ENCODE results near the gene RSPO4.
"Not testable (repeated sequence)": the region's sequence is repeated elsewhere in the genome, so short reads cannot be mapped to it uniquely, and the experiment has no call there.

RSPO4 gene

DNA sequence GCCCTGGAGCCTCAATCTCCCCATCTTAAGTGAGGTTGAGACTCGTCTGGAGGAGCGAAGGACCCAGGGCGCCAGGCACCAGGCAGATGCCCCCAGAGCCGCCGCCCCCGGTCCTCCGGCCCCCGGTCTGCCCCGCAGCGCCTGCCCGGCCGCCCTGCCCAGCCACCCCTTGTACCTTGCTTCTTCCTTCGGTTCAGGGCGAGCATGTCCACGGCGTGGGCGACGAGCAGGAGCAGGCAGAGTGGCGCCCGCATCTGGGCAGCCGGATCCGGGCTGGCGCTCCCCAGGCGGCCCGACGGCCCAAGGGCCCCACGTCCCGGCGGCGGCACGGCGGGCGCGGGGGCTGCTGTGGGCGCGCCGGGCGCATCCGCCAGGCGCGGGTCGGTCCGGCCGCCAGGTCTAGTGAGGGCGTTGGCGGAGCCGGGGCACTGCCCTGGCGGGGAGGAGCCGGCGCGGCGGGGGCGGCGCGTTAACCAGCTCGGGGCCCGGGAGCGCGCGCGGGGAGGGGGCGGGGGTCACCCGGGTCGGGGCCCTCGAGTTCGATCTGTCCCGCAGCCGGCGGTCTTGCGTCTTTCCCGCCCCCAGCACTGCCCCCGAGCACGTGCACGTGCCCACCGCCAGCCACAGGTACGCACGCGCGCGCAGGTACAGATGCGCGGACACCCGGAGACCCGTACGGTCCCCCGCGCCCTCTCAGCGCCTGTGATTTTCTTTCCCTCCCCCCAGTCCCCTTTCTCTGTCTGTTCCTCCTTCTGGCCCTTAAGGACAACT, at the start of gene RSPO4:
Gene RSPO4, minus strand, starts transcription at position 401 of the 771 bp plus-strand sequence. Its CDS starts 147 bp downstream, at position 254.
- no peak for DNase-seq (ENCODE audit: low read depth in 2 of 2)

DNA sequence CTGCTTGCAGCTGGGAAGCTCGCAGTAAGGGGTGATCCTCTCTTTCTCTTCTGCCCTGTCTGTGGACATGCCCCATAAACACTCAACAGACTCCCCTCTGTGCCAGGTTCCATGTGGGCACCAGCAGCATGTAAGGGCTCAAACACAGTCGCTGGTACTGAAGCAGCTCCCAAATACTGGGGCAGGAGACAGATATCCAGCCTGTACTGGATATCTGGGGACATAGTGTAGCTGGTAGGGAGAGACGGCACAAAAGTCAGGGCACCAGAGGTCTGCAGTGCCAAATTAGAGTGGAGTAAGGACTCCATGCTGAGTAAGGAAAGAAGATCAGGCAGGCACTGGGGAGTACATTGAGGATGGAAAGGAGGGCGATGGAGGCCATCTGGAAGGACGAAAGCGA, 48.3 kb upstream of the RSPO4 start:
- DNase-seq (ENCODE audit: low read depth in 2 of 2), result no peak

- DNase-seq (ENCODE audit: low read depth in 2 of 2), result no peak
These were observed 43.8 kb upstream of the RSPO4 start for GRCh38 chr20:1045860-1046418.

DNA sequence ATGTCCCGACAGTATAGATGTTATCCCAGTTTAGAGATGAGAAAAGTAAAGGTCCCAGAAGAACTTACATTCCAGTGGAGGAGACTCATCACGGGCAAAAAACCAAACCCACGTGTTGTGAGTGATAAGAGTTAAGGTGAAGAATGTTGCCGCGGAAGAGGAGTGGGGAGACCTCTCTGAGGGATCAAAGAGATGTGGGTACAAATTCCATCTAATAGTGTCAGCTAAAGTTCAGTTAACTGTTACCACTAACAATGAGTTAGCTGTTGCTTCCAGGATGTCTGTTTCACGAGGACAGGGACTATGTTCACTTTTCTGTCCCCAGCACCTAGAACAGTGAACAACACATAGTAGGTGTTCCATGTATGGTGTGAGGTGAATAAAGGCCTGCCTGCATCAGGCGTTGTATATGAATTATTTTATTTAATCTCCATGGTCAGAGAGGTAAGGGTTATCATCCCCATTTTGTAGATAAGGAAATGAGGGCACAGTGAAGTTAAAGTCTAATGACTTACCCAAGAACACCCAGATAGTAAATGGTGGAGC, 39.8 kb upstream of the RSPO4 start:
- no peak for DNase-seq (ENCODE audit: low read depth in 2 of 2)

- no peak for DNase-seq (ENCODE audit: low read depth in 2 of 2)
These were observed 36.1 kb upstream of the RSPO4 start for GRCh38 chr20:1038205-1038604.

GRCh38 chr20:1037039-1037438, 34.9 kb upstream of the RSPO4 start:
- no peak for DNase-seq (ENCODE audit: low read depth in 2 of 2)

DNA sequence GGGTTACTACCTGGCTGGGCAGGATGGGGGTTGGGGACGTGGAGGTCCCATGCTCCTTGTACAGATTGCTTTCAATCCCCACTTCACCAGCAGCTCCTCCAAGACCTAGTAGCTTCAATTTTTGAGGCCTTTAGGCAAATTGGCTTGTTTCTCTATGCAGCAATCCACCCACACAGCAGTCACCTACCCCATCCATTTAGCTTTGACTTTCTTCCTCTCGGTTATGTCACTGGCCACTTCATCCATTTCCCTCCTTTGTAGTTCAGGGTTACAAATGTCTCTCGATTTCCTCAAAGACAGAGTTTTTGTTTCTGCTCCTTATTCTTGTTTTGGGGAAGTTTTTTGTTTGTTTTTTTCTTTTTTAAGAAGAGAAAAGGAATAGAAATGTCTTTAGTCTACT, 33.4 kb upstream of the RSPO4 start:
- DNase-seq (ENCODE audit: low read depth in 2 of 2), result no peak

DNA sequence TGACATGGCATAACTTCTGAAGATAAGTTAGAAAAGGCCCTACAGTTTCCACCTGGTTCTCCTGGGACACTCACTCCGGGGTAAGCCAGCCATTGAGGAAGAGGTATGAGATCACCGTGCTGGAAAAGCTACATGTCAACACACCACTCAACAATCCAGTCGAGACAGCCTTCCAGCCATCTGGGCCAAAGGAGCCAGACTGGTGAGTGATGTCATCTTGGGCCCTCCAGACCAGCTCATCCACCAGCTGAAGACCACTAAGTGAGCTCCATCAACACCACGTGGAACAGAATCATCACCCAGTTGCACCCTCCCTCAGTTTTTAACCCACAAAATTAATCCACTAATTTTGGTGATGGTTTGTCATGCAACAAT, 32.3 kb upstream of the RSPO4 start:
- DNase-seq (ENCODE audit: low read depth in 2 of 2), result no peak

DNA sequence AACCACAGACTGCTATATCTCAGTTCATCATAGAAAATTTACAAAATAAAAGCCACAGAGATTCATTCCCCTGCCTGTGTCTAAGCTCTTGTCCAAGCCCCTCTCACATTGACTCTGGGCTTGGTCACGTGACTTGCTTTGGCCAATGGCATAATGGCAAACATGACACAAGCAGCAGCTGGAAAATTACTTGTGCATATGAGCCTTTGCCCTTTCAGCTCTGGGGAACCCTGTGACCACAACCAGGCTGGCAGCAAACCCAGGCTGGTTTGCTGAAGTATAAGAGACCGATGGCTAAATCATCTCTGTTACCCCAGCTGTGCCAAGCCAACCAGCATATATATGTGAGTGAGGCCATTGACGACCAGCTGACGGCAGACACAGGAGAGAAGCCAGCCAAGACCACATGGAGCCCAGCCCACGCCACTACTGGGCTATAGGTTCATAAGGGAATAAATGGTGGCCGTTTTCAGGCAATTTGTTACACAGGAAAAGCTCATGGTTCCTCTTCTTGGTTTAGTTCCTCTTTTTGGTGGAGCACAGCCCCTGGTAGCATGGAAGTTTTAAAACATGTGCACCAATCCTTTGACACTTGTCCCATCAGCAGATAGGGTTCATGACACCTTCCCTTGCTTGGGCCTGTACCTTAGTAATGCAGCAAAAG, 31.8 kb upstream of the RSPO4 start:
- DNase-seq (ENCODE audit: low read depth in 2 of 2), result no peak

GRCh38 chr20:1029980-1030379, 27.9 kb upstream of the RSPO4 start:
- DNase-seq (ENCODE audit: low read depth in 2 of 2), result no peak

DNA sequence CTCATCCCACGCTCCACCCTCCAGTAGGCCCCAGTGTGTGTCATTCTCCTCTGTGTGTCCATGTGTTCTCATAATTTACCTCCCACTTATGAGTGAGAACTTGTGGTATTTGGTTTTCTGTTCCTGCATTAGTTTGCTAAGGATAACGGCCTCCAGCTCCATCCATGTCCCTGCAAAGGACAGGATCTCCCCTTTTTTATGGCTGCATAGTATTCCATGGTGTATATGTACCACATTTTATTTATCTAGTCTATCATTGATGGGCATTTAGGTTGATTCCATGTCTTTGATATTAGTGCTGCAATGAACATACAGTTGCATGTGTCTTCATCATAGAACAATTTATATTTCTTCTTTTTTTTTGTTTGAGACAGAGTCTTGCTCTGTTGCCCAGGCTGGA, 24.1 kb upstream of the RSPO4 start:
- not testable (repeated sequence) for DNase-seq (ENCODE audit: low read depth in 2 of 2)

GRCh38 chr20:1022871-1023270, 20.8 kb upstream of the RSPO4 start:
- DNase-seq (ENCODE audit: low read depth in 2 of 2), result no peak

GRCh38 chr20:1020614-1021013, 18.5 kb upstream of the RSPO4 start:
- DNase-seq (ENCODE audit: low read depth in 2 of 2), result no peak

DNA sequence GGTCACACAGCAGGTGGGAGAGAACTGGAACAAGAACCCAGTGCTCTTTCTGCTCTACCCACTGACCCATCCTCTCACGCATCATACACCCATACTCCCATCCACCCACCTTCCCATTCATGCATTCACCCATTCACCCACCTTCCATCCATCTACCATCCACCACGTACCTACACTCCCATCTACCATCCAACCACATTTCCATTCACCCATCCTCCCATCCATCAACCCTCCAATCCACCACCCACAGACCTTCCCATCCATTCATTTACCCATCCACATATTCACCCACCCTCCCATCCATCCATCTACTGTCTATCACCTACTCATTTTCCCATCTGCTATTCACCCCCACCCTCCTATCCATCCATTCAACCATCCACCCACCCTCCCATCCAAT, 17.2 kb upstream of the RSPO4 start:
- DNase-seq (ENCODE audit: low read depth in 2 of 2), result no peak

DNA sequence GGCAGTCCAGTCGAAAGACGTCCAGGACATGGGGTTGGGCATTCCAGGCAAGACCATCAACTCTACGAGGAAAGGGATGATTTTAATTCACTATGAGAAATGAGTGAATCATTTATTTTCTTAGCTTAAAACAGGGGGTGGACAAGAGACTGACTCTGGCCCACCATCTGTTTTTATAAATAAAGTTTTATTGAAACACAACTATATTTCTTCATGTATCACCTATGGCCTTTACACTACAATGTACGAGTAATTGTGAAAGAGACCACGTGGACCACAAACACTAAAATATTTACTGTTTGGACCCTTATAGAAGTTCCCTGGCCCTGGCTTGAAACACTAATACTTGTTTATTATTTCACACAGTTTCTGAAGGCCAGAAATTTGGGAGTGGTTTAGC, 15.6 kb upstream of the RSPO4 start:
- DNase-seq (ENCODE audit: low read depth in 2 of 2), result no peak

- no peak for DNase-seq (ENCODE audit: low read depth in 2 of 2)
These were observed 13.1 kb upstream of the RSPO4 start for GRCh38 chr20:1015181-1015580.

GRCh38 chr20:1014471-1014870, 12.4 kb upstream of the RSPO4 start:
- no peak for DNase-seq (ENCODE audit: low read depth in 2 of 2)

- no peak for DNase-seq (ENCODE audit: low read depth in 2 of 2)
These were observed 11.6 kb upstream of the RSPO4 start for GRCh38 chr20:1013566-1014340.

DNA sequence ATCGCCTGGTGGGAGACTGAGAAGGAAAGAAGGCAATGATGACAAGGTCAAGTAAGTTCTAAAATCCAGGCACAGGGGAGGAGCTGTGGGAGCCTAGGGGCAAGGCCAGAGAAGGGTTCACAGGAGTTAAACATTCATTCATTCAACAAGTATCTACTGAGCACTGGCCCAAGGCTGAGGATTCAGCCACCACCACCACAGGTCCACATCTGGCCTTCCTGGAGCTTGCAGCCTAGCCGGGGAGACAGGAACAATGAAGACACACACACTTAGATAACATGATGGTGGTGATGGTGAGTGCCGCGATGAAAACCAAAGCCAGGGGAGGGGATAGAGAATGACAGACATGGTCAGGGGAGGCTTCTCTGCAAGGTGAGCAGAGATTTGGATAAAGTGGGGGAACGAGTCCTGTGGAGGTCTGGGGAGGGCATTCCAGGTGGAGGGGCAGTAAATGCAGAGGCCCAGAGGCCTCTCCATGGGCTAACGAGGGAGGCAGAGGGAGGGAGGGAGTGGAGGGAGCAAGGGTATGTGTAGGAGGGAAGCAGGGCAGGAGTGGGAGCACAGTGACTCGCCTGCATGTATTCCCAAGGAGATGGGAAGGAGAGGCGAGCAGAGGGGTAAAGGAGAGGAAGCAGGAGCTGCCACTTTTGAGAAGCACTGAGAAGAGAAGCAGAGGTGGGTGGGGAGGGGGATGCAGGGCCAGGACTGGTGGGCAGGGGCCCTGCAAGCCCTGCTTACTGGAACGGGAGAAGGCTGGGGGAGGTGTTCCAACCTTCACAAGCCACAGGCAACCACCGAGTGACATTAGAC, 10.5 kb upstream of the RSPO4 start:
- DNase-seq (ENCODE audit: low read depth in 2 of 2), result no peak

DNA sequence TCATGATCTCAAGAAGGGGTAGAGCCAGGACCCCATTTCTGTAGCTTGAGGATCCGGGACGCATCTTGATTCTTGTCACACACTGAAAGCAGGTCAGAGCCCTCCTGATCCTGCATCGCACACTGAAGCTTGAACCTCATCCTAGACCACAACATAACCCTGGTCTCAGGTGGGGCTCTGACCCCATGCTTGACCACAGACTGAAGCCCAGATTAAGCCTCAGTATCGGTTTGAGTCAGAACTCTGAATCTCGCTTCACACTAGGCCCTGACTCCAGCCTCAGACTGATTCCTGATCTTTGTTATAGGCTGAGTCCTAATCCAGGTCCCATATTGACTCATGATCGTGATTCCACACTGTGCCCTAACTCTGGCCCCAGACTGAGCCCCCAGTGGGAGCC, 8.5 kb upstream of the RSPO4 start:
- no peak for DNase-seq (ENCODE audit: low read depth in 2 of 2)

- no peak for DNase-seq (ENCODE audit: low read depth in 2 of 2)
These were observed 3.4 kb upstream of the RSPO4 start for GRCh38 chr20:1005452-1006027.

Measured in stimulated activated CD8-positive, alpha-beta memory T cell treated with anti-CD3 and anti-CD28 coated beads, Interleukin-7, amount 100 ng/mL, for 4 hours (primary cell).